ENCODE data around the gene NCS1.

The NCS1 gene

GRCh38 chr9:130142056-130142455 lies 30.1 kb upstream of the NCS1 start:
- TF ChIP-seq ZFX (IDR thresholded peaks at IDR 0.05) (no peak), CTCF (conservative IDR thresholded peaks at IDR 0.05) (no peak)
- no peak overlapping the region for H3K27ac ChIP-seq

GRCh38 chr9:130142641-130143040 lies 29.6 kb upstream of the NCS1 start:
- TF ChIP-seq ZFX (IDR thresholded peaks at IDR 0.05) (no peak), CTCF (conservative IDR thresholded peaks at IDR 0.05) (no peak)
- H3K27ac ChIP-seq = no peak overlapping the region

DNA sequence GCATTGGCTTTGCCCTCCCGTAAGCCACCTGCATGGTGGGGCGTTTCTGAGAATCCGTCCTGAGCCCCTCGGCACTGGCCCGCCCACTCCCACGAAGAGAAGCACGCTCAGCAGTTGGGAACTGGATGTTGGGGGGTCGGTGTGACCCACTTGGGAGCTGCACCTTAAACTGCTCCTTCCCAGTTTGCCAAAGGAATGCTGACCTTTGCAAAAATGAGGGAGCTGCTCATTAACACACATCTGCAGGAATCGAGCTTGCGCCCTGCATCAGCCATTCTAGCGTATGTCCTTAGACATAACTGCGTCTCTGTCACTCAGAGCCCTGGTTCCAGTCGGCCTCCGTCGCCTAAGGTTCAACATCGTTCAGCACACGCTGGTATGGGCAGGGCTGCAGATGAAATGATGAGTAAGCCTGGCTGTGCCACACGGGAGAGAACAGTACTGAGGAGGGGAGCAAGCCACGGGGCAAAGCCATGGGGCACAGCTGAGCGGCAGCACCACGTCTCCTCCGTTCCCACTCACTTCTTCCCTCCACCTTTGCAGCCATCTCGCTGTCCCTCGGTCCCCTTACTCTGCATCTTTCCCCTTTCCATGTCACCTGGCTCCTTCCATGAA lies 28.8 kb upstream of the NCS1 start:
- H3K27ac ChIP-seq = no peak overlapping the region
- no peak for TF ChIP-seq ZFX (IDR thresholded peaks at IDR 0.05)
- no peak for TF ChIP-seq CTCF (conservative IDR thresholded peaks at IDR 0.05)

DNA sequence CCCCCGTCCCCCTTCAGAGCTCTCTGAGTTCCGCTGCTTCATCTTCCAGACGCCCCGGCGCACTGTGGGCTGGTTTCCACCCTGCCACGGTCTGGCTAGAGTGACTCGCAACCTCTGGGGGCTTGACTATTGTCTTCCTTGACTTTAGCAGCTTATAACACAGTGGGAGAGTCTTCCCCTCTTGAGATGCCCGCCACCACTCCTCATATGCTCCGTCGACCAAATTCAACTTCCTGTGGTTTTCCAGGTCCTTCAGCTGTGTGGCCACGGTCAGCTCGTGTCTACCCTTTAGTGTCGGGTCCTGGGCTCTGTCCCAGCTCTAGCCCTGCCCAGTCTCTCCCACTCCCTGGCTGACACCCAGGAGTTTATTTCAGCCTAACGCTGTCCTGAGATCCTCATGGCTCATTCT lies 28.2 kb upstream of the NCS1 start:
- TF ChIP-seq ZFX (IDR thresholded peaks at IDR 0.05) = no peak
- no peak for TF ChIP-seq CTCF (conservative IDR thresholded peaks at IDR 0.05)
- no peak overlapping the region for H3K27ac ChIP-seq

- no peak for TF ChIP-seq CTCF (conservative IDR thresholded peaks at IDR 0.05)
- no peak for TF ChIP-seq ZFX (IDR thresholded peaks at IDR 0.05)
- no peak overlapping the region for H3K27ac ChIP-seq
Measured at GRCh38 chr9:130144703-130145102, 27.5 kb upstream of the NCS1 start.

GRCh38 chr9:130145658-130146057 lies 26.5 kb upstream of the NCS1 start:
- no peak for TF ChIP-seq ZFX (IDR thresholded peaks at IDR 0.05)
- TF ChIP-seq CTCF (conservative IDR thresholded peaks at IDR 0.05) = no peak
- H3K27ac ChIP-seq = no peak overlapping the region

DNA sequence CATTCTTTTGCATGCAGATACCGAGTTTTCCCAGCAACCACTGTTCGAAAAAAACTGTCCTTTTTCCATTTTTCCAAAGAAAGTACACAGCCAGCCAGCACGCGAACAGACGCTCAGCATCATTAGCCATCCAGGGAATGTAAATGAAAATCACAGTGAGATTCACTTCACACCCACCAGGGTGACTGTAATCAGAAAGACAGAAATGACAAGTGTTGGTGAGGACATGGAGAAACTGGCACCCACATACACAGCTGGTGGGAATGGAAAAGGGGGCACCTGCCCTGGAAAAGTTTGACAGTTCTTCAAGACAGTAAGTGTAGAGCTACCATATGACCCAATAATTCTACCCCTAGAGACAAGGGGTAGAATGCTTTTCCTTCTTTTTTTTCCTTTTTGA lies 25.0 kb upstream of the NCS1 start:
- TF ChIP-seq ZFX (IDR thresholded peaks at IDR 0.05) = no peak
- no peak for TF ChIP-seq CTCF (conservative IDR thresholded peaks at IDR 0.05)
- H3K27ac ChIP-seq = no peak overlapping the region

Measured in C4-2B (cell line).